22Rv1 (cell line): ENCODE results near the gene STEAP2.
"Not testable (repeated sequence)": the region's sequence is repeated elsewhere in the genome, so short reads cannot be mapped to it uniquely, and the experiment has no call there.

Source experiments
- H3K27ac ChIP-seq: fragments of 450-650 bp; 2 replicates; pipeline ENCODE4 v1.5.1; 2017
- ZFX ChIP-seq: fragments of 450-650 bp; IDR thresholded peaks from 2 replicates; pipeline ENCODE4 v1.6.1; 2017; ENCODE audit warnings: antibody characterized with exemption, borderline replicate concordance
- TF ChIP-seq, protein P1 (sequence below): fragments of 450-650 bp; IDR thresholded peaks from 2 replicates; pipeline ENCODE4 v1.5.1; 2017; ENCODE audit warnings: mild to moderate bottlenecking

STEAP2 gene

DNA sequence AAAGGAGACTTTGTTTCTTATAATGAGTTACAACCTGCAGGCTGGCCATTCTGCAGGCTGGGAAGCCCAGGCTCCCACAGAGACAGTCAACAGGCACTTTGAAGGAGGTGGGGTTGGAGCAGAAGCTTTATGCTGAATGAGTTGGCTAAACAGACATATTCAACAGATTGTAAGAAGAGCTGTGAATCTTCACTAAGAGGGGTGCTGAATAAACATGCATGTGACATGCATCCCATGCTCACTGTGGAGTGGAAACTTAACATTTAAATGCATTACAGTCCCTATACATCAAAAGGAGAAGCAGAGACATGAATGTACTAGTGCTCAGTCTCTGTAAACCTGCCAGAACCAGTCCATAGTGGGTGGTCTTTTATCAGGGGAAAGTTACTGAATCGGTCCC is 32.0 kb downstream of the STEAP2 start:
- no peak for TF ChIP-seq ZFX
- TF ChIP-seq, protein P1, sequence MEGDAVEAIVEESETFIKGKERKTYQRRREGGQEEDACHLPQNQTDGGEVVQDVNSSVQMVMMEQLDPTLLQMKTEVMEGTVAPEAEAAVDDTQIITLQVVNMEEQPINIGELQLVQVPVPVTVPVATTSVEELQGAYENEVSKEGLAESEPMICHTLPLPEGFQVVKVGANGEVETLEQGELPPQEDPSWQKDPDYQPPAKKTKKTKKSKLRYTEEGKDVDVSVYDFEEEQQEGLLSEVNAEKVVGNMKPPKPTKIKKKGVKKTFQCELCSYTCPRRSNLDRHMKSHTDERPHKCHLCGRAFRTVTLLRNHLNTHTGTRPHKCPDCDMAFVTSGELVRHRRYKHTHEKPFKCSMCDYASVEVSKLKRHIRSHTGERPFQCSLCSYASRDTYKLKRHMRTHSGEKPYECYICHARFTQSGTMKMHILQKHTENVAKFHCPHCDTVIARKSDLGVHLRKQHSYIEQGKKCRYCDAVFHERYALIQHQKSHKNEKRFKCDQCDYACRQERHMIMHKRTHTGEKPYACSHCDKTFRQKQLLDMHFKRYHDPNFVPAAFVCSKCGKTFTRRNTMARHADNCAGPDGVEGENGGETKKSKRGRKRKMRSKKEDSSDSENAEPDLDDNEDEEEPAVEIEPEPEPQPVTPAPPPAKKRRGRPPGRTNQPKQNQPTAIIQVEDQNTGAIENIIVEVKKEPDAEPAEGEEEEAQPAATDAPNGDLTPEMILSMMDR, result no peak
- H3K27ac ChIP-seq, result peak overlapping the region; percentile 89

DNA sequence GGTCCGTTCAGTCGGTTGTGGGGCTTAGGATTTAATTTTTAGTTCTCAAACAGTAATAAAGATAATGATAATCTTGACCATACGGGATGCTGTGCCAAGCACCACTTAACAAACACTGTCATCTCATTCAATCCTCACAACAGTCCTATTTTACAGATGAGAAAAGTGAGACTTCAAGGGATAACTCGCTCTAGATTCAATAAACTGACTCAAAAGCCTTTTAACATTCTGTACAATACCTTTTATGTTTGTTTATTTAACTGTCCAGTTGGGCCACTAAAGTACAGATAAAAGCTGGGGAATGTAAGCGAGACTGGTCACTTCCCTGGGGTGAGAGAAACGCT is 33.0 kb downstream of the STEAP2 start:
- TF ChIP-seq, protein P1, result no peak
- TF ChIP-seq ZFX, result no peak
- H3K27ac ChIP-seq, result peak overlapping the region; percentile 89

DNA sequence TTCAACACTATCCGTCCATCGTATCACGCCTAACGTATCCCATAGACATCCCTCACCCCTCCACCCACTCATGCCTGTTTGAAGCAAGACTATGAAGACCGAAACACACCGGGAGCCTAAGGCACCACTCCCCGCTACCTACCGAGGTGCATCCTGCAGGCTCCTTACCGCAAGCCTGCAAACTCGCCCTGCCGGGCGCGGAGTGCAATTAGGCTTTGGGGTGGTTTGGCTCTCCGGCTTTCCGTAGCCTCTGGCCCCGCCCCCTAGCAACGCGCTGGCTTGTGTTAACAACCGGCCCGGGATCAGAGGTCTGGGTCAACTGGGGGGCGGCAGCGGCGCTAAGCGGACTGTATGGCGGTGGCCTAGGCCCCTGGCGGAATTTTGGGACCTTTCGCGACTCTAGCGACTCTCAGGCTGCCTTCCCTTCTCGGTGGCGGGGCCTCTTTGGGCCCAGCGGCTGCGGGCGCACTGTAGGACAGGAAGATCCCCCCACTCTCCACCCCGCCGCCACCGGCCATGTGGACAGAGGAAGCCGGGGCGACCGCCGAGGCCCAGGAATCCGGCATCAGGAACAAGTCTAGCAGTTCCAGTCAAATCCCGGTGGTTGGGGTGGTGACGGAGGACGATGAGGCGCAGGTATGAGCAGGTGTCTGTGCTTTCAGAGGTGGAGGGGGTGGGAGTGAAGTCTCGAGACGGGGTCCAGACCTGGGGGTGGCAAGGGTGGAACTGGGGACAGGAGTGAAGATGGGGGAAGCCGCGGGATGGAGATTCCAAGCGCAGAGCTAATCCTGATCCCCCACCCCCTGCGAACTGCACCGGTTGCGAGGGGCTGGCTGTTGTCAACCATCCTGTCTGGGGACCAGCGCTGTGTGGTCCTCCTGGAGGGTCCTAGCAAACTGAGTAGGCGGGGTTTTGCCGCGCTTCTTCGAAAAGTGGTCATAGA is 33.6 kb downstream of the STEAP2 start, which contains the start of gene CFAP69:
Gene CFAP69 (plus strand): TSS at position 266 of the 943 bp plus-strand sequence. CDS start 251 bp downstream, at position 517.
- TF ChIP-seq, protein P1, result peak; percentile 35
- TF ChIP-seq ZFX, result no peak
- H3K27ac ChIP-seq, result peak within 1 kb of the TSS; percentile 89

DNA sequence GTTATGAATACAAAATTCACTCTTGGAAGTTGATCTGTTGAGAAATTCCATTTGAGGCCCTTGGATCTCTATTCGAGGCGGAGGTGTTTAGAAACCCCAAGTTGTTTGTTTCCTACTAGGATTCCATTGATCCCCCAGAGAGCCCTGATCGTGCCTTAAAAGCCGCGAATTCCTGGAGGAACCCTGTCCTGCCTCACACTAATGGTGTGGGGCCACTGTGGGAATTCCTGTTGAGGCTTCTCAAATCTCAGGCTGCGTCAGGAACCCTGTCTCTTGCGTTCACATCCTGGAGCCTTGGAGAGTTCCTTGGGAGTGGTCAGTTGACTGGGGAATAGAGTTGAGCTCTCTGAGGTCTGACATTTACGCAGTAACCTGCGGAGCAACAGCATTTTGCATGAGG is 34.6 kb downstream of the STEAP2 start:
- no peak overlapping the region for H3K27ac ChIP-seq
- TF ChIP-seq, protein P1, result no peak
- no peak for TF ChIP-seq ZFX

DNA sequence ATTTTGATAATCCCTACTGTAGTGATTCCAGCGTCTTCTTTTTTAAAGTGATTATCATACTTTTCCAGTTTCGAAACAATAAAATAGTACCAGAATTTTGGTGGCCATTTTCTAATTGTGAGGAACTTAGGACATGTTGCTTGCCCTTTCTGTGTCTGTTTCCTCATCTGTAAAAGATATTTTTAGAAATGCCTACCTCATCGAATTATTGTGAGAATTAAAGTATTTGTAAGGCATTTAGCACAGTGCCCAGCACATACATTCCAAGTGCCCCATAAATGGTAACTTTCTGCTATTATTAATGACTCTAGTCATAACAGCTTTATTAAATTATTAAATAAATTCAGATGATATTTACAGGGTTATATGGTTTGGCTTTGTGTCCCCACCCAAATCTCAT is 37.2 kb downstream of the STEAP2 start:
- H3K27ac ChIP-seq, result no peak overlapping the region
- no peak for TF ChIP-seq ZFX
- TF ChIP-seq, protein P1, result no peak

DNA sequence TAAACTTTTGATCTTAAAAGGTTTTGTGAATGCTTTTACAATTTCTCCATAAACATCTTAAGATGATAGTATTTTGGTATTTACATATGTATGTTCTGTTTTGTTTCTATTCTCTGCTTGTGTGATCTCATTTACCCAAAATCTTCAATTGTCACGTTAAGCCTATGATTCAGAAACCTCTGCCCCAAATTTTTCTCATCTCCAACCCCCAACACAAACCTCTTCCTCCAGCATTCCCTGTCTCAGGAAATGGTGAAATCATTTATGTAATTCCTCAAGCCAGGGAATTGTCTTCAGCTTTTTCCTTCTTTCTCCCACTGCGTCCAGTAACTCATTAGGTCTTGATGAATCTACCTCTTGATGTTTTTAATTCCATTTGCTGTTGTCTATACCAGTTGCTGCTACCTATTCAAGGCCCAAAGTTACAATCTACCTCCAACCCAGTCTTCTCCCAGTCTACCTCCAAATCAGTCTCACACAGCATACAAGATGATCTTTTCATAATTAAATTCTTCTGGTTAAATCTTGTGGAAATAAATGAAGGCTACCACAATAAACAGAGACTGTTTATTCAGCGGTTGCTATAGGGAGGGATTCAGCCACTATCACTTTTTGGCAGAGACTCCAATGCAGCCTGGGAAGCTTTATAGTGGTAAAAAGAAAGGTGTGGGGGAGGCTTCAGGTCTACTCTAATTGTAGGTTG is 39.2 kb downstream of the STEAP2 start:
- no peak for TF ChIP-seq ZFX
- TF ChIP-seq, protein P1, result no peak
- peak overlapping the region; percentile 12; the same call in 1 of the 2 replicates for H3K27ac ChIP-seq

DNA sequence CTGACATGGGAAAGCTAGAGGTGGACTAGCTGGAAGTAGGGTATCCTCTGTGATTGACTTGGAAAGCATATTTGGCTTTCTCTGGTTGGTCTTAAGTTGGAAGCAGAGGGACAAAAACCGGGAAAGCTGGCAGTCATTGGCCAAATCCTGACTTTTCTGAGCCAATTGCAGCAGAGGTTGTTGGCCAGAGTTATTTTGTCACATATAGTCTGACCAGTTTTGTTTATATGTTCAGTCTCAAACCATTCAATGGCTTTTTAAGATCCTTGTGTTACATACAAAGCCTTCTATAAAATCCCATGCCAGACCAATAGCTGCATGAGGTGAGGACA is 39.7 kb downstream of the STEAP2 start:
- peak overlapping the region; percentile 12; the same call in 1 of the 2 replicates for H3K27ac ChIP-seq

DNA sequence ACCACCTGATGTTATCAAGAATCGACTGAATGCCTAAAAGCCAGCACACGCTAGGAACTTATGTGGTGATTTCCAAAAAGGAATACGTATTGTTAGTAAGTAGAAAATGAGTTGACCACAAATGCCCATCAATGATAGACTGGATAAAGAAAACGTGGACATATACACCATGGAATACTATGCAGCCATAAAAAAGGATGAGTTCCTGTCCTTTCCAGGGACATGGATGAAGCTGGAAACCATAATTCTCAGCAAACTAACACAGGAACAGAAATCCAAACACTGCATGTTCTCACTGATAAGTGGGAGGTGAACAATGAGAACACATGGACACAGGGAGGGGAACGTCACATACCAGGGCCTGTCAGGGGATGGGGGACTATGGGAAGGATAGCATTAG is 44.5 kb downstream of the STEAP2 start:
- not testable (repeated sequence) for H3K27ac ChIP-seq

More for the DNA sequence above, 39.7 kb downstream of the STEAP2 start:
- TF ChIP-seq ZFX, result no peak
- TF ChIP-seq, protein P1, result no peak
